Measurements from ENCODE around the gene GBE1. TPM values are rescaled to one million over a fixed set of nuclear protein-coding genes. Genes with fewer than 3 reads are reported as not detected.

The GBE1 gene
- total and polyA plus RNA-seq, 7 donors, result 10.2 to 24.6 (median 12.1) TPM

GRCh38 chr3:81554801-81555200 lies 206.6 kb downstream of the GBE1 start:
- DNase-seq, result no peak
- 51 to 75% methylated on average over 2 of the region's 2 CpGs for WGBS, 2 donors
- Histone ChIP-seq H3K9me3 (no peaks in the 10 kb centered on the region), H3K36me3 (no peaks in the 10 kb centered on the region), H3K4me3 (no peak overlapping the region), H3K27ac (no peak overlapping the region), H3K27me3 (no peaks in the 10 kb centered on the region), H3K4me1 (no peaks in the 10 kb centered on the region)
- no peak for TF ChIP-seq POLR2A (IDR thresholded peaks at IDR 0.05)
- no peak for TF ChIP-seq EP300 (IDR thresholded peaks at IDR 0.05)
- no peak for TF ChIP-seq POLR2AphosphoS5 (IDR thresholded peaks at IDR 0.05)
- no peak for TF ChIP-seq CTCF (IDR thresholded peaks at IDR 0.05)
- intact Hi-C loops (cut with DNase I), result no loop called here

- Histone ChIP-seq H3K27me3 (no peaks in the 10 kb centered on the region), H3K4me1 (no peaks in the 10 kb centered on the region), H3K9me3 (no peaks in the 10 kb centered on the region), H3K4me3 (no peak overlapping the region), H3K27ac (no peak overlapping the region), H3K36me3 (no peaks in the 10 kb centered on the region)
- intact Hi-C loops (cut with DNase I), result no loop called here
- WGBS, 2 donors, result 54% methylated on average over 1 of the region's 1 CpG
- TF ChIP-seq EP300 (IDR thresholded peaks at IDR 0.05) (no peak), CTCF (IDR thresholded peaks at IDR 0.05) (no peak), POLR2AphosphoS5 (IDR thresholded peaks at IDR 0.05) (no peak), POLR2A (IDR thresholded peaks at IDR 0.05) (no peak)
- no peak for DNase-seq
Measured at GRCh38 chr3:81554388-81554787, 207.1 kb downstream of the GBE1 start.

GRCh38 chr3:81550415-81550814 lies 211.0 kb downstream of the GBE1 start:
- no peaks in the 10 kb centered on the region for H3K36me3 ChIP-seq
- TF ChIP-seq POLR2AphosphoS5 (IDR thresholded peaks at IDR 0.05) (no peak), POLR2A (IDR thresholded peaks at IDR 0.05) (no peak), EP300 (IDR thresholded peaks at IDR 0.05) (no peak), CTCF (IDR thresholded peaks at IDR 0.05) (no peak)
- 92 to 95% methylated on average over 2 of the region's 2 CpGs for WGBS, 2 donors
- no peak overlapping the region for H3K4me3 ChIP-seq
- no peak for DNase-seq
- H3K27me3 ChIP-seq, result no peaks in the 10 kb centered on the region
- intact Hi-C loops (cut with DNase I), result no loop called here
- H3K4me1 ChIP-seq, result no peaks in the 10 kb centered on the region
- no peak overlapping the region for H3K27ac ChIP-seq
- H3K9me3 ChIP-seq, result no peaks in the 10 kb centered on the region

GRCh38 chr3:81549831-81550230 lies 211.6 kb downstream of the GBE1 start:
- DNase-seq, result no peak
- Histone ChIP-seq H3K4me1 (no peaks in the 10 kb centered on the region), H3K36me3 (no peaks in the 10 kb centered on the region), H3K4me3 (no peak overlapping the region), H3K9me3 (no peaks in the 10 kb centered on the region), H3K27ac (no peak overlapping the region), H3K27me3 (no peaks in the 10 kb centered on the region)
- intact Hi-C loops (cut with DNase I), result no loop called here
- TF ChIP-seq EP300 (IDR thresholded peaks at IDR 0.05) (no peak), CTCF (IDR thresholded peaks at IDR 0.05) (no peak), POLR2A (IDR thresholded peaks at IDR 0.05) (no peak), POLR2AphosphoS5 (IDR thresholded peaks at IDR 0.05) (no peak)
- WGBS, 2 donors, result 89 to 95% methylated on average over 2 of the region's 2 CpGs

DNA sequence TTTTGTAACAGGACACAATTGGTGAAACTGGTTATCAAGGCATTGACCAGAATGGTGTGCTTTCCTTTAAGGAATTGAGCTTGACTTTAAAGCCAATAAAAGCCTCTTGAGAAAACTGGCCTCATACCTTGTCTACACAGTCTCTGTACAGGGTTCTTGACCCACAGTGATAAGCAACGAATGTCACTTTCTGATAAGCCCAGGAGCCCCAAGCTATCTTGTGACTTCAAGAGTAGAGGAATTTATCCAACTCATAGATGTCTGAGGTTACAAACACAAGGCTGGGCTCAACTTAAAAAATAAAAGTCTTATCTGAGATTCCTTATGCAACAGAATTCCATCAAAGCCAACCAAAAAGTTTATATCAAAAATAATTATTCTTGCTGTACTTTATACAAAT lies 212.1 kb downstream of the GBE1 start:
- intact Hi-C loops (cut with DNase I), result no loop called here
- no peak for DNase-seq
- Histone ChIP-seq H3K4me3 (no peak overlapping the region), H3K9me3 (no peaks in the 10 kb centered on the region), H3K27me3 (no peaks in the 10 kb centered on the region), H3K4me1 (no peaks in the 10 kb centered on the region), H3K27ac (no peak overlapping the region), H3K36me3 (no peaks in the 10 kb centered on the region)
- 81 to 92% methylated on average over 1 of the region's 1 CpG for WGBS, 2 donors
- TF ChIP-seq POLR2AphosphoS5 (IDR thresholded peaks at IDR 0.05) (no peak), CTCF (IDR thresholded peaks at IDR 0.05) (no peak), POLR2A (IDR thresholded peaks at IDR 0.05) (no peak), EP300 (IDR thresholded peaks at IDR 0.05) (no peak)

Data from sigmoid colon (tissue), 7 donors.